Smooth muscle cell (in vitro differentiated cells): Measurements from ENCODE around the gene OBSCN. TPM values are rescaled to one million over a fixed set of nuclear protein-coding genes. Genes with fewer than 3 reads are reported as not detected.

Source experiments
- DNase-seq: peaks from one replicate; lab custom pipeline; 2025; ENCODE audit not compliant: unreplicated experiment; lab: John Stamatoyannopoulos, UW
- H2AFZ ChIP-seq: fragments of 200-600 bp; sonication (generic); 2 replicates; pipeline ENCODE4 v1.6.0; 2016; ENCODE audit warnings: antibody characterized with exemption, low read depth, mild to moderate bottlenecking
- H3F3A ChIP-seq: fragments of 200-600 bp; sonication (generic); 2 replicates; pipeline ENCODE4 v1.6.0; 2017; ENCODE audit warnings: antibody characterized with exemption, low read depth
- H3K27ac ChIP-seq: fragments of 200-600 bp; sonication (generic); 2 replicates; pipeline ENCODE4 v1.5.1; 2016; ENCODE audit warnings: low read depth, mild to moderate bottlenecking
- H3K27me3 ChIP-seq: fragments of 200-600 bp; sonication (generic); 2 replicates; pipeline ENCODE4 v1.6.1; 2016; ENCODE audit warnings: low read depth, mild to moderate bottlenecking
- H3K36me3 ChIP-seq: fragments of 200-600 bp; sonication (generic); 2 replicates; pipeline ENCODE4 v1.5.1; 2016; ENCODE audit warnings: low read depth
- H3K4me1 ChIP-seq: fragments of 200-600 bp; sonication (generic); 2 replicates; pipeline ENCODE4 v1.5.1; 2016; ENCODE audit warnings: low read depth
- H3K4me2 ChIP-seq: fragments of 200-600 bp; sonication (generic); 2 replicates; pipeline ENCODE4 v1.6.0; 2016; ENCODE audit warnings: mild to moderate bottlenecking
- H3K4me3 ChIP-seq: fragments of 200-600 bp; sonication (generic); 2 replicates; pipeline ENCODE4 v1.5.1; 2016; ENCODE audit warnings: mild to moderate bottlenecking
- H3K79me2 ChIP-seq: fragments of 200-600 bp; sonication (generic); 2 replicates; pipeline ENCODE4 v1.6.0; 2016; ENCODE audit warnings: low read depth, mild to moderate bottlenecking
- H3K9ac ChIP-seq: fragments of 200-600 bp; sonication (generic); 2 replicates; pipeline ENCODE4 v1.6.0; 2016; ENCODE audit warnings: low read depth
- H3K9me3 ChIP-seq: fragments of 200-600 bp; sonication (generic); replicated peaks from 2 replicates; pipeline ENCODE4 v1.5.1; 2016; ENCODE audit warnings: low read depth
- H4K20me1 ChIP-seq: fragments of 200-600 bp; sonication (generic); 2 replicates; pipeline ENCODE4 v1.6.0; 2016; ENCODE audit warnings: low read depth
- WGBS: methylation state at CpG from one replicate; pipeline ENCODE4 v1.1.7; 2016; ENCODE audit warnings: low lambda C conversion rate; 5-methylcytosine and 5-hydroxymethylcytosine counted together
- polyA plus RNA-seq: library from polyadenylated mRNA; unstranded; fragments of >200 nt; fragmentation: Nextera tagmentation; extraction: Ambion mirVana; gene quantifications from 2 replicates; pipeline ENCODE4 v1.2.1, GENCODE V29; 2016
- total RNA-seq: library from RNA; depleted of rRNA; stranded (reverse); fragments of >200 nt; gene quantifications from 2 replicates; pipeline ENCODE4 v1.2.3, GENCODE V29; 2014
- TF ChIP-seq, protein P1 (sequence below): fragments of 200-600 bp; sonication (generic); IDR thresholded peaks from 2 replicates; pipeline ENCODE4 v1.5.1; 2017; ENCODE audit warnings: borderline replicate concordance, mild to moderate bottlenecking, antibody characterized with exemption; ENCODE audit not compliant: insufficient read depth, poor library complexity, severe bottlenecking

The OBSCN gene
- total and polyA plus RNA-seq, 2 experiments from 2014 or later: 3.8 to 10.6 TPM

DNA sequence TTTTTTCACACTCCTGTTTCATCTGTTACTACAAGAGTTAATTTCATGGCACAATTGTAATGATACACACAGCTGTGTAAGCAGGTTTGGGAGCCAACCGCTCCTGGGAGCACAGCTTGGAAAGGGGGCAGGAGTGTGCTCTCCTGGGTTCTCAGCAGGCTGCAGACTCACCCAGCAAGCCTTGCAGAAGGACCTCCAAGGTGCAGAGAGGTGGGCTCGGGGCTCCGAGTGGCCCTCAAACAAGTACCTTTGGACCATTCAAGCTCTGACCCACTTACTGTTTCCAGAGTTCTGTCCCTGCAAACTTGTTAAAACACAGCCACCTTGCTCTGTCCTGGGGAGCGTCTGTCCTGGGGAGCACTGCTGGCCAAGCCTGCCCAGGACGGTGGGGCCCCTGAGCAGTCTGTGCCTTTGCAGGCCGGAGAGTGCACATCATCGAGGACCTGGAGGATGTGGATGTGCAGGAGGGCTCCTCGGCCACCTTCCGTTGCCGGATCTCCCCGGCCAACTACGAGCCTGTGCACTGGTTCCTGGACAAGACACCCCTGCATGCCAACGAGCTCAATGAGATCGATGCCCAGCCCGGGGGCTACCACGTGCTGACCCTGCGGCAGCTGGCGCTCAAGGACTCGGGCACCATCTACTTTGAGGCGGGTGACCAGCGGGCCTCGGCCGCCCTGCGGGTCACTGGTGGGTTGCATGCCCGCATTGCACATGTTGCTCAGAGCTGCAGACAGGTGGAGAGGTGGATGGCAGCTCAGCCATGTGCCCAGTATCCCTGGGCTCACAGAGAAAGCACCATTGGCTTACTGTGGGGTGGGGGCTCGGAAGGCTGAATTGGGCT is 78.0 kb downstream of the OBSCN start:
- no peak for DNase-seq
- WGBS: 96% methylated on average over 26 of the region's 26 CpGs
- H3K36me3 ChIP-seq: no peaks in the 10 kb centered on the region

DNA sequence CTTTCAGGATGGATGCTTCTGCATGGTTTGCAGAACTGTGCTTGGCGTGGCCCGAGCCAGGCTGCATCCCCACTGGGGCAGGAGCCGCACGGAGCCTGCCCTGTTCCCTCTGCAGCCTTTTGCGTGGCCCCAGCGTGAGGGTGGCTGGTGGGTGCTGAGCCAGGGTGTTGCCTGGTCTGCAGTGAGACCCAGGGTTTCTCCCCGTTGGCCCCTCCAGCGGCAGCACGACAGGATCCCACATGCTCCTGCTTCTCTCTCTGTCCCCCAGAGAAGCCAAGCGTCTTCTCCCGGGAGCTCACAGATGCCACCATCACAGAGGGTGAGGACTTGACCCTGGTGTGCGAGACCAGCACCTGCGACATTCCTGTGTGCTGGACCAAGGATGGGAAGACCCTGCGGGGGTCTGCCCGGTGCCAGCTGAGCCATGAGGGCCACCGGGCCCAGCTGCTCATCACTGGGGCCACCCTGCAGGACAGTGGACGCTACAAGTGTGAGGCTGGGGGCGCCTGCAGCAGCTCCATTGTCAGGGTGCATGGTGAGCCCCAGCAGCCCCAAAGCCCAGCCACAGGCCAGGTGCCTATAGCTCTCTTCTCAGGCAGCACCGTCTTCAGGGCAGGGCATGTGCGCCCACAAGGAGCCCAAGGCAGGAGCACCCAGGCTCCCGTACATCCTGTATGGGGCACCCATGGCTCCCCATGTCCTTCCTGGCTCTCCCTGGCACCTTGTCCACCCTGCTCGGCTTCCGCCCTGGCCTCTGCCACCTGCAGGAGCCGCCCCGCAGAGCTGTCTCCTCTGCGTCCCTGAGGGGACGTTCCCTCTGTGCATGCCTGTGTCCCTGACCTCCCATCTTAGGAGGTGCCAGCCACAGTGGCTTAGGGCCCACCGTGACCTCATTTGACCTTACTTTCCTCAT is 78.9 kb downstream of the OBSCN start:
- WGBS: 95% methylated on average over 28 of the region's 28 CpGs
- TF ChIP-seq, protein P1, sequence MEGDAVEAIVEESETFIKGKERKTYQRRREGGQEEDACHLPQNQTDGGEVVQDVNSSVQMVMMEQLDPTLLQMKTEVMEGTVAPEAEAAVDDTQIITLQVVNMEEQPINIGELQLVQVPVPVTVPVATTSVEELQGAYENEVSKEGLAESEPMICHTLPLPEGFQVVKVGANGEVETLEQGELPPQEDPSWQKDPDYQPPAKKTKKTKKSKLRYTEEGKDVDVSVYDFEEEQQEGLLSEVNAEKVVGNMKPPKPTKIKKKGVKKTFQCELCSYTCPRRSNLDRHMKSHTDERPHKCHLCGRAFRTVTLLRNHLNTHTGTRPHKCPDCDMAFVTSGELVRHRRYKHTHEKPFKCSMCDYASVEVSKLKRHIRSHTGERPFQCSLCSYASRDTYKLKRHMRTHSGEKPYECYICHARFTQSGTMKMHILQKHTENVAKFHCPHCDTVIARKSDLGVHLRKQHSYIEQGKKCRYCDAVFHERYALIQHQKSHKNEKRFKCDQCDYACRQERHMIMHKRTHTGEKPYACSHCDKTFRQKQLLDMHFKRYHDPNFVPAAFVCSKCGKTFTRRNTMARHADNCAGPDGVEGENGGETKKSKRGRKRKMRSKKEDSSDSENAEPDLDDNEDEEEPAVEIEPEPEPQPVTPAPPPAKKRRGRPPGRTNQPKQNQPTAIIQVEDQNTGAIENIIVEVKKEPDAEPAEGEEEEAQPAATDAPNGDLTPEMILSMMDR: no peak
- Histone ChIP-seq H3K36me3 (no peaks in the 10 kb centered on the region), H3K27ac (no peak overlapping the region), H4K20me1 (no peaks in the 10 kb centered on the region), H3K27me3 (no peaks in the 10 kb centered on the region), H2AFZ (no peak overlapping the region), H3K4me3 (no peak overlapping the region), H3K79me2 (no peaks in the 10 kb centered on the region), H3F3A (no peaks in the 10 kb centered on the region), H3K4me2 (no peak overlapping the region), H3K9ac (no peak overlapping the region), H3K9me3 (no peaks in the 10 kb centered on the region), H3K4me1 (no peaks in the 10 kb centered on the region)
- DNase-seq: no peak

More for the DNA sequence above, 78.0 kb downstream of the OBSCN start:
- Histone ChIP-seq H3K9ac (no peak overlapping the region), H3K27me3 (no peaks in the 10 kb centered on the region), H3K9me3 (no peaks in the 10 kb centered on the region), H3K4me1 (no peaks in the 10 kb centered on the region), H3K4me3 (no peak overlapping the region), H3K27ac (no peak overlapping the region), H4K20me1 (no peaks in the 10 kb centered on the region), H3F3A (no peaks in the 10 kb centered on the region), H3K4me2 (no peak overlapping the region), H2AFZ (no peak overlapping the region), H3K79me2 (no peaks in the 10 kb centered on the region)
- TF ChIP-seq, protein P1: no peak

DNA sequence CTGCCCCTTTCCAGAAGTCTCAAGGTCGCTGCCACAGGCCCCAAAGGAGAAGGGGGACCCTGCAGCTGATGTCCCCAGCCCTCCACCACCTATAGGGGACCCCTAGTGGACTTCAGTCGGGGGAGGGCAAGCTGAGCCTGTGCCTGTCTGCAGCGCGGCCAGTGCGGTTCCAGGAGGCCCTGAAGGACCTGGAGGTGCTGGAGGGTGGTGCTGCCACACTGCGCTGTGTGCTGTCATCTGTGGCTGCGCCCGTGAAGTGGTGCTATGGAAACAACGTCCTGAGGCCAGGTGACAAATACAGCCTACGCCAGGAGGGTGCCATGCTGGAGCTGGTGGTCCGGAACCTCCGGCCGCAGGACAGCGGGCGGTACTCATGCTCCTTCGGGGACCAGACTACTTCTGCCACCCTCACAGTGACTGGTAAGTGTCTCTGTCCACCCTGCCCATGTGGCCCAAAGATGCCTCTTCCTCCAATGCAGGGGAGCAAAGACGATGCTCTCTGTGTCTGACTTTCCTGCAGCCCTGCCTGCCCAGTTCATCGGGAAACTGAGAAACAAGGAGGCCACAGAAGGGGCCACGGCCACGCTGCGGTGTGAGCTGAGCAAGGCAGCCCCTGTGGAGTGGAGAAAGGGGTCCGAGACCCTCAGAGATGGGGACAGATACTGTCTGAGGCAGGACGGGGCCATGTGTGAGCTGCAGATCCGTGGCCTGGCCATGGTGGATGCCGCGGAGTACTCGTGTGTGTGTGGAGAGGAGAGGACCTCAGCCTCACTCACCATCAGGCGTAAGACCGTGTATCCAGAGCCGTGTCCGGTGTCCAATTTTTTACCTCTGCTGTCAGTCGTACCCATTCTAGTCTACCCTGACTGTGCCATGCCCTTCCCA is 79.9 kb downstream of the OBSCN start:
- no peak overlapping the region for H3K4me3 ChIP-seq
- H3K4me2 ChIP-seq: no peak overlapping the region
- H2AFZ ChIP-seq: no peak overlapping the region
- no peaks in the 10 kb centered on the region for H3K4me1 ChIP-seq
- no peak overlapping the region for H3K27ac ChIP-seq
- H4K20me1 ChIP-seq: no peaks in the 10 kb centered on the region
- 97% methylated on average over 32 of the region's 32 CpGs for WGBS
- H3K9ac ChIP-seq: no peak overlapping the region
- no peaks in the 10 kb centered on the region for H3K9me3 ChIP-seq
- no peaks in the 10 kb centered on the region for H3K36me3 ChIP-seq
- DNase-seq: no peak
- H3F3A ChIP-seq: no peaks in the 10 kb centered on the region
- TF ChIP-seq, protein P1: no peak
- H3K79me2 ChIP-seq: no peaks in the 10 kb centered on the region
- no peaks in the 10 kb centered on the region for H3K27me3 ChIP-seq
